ENCODE measurements around the gene SH3BP4.

SH3BP4 gene

DNA sequence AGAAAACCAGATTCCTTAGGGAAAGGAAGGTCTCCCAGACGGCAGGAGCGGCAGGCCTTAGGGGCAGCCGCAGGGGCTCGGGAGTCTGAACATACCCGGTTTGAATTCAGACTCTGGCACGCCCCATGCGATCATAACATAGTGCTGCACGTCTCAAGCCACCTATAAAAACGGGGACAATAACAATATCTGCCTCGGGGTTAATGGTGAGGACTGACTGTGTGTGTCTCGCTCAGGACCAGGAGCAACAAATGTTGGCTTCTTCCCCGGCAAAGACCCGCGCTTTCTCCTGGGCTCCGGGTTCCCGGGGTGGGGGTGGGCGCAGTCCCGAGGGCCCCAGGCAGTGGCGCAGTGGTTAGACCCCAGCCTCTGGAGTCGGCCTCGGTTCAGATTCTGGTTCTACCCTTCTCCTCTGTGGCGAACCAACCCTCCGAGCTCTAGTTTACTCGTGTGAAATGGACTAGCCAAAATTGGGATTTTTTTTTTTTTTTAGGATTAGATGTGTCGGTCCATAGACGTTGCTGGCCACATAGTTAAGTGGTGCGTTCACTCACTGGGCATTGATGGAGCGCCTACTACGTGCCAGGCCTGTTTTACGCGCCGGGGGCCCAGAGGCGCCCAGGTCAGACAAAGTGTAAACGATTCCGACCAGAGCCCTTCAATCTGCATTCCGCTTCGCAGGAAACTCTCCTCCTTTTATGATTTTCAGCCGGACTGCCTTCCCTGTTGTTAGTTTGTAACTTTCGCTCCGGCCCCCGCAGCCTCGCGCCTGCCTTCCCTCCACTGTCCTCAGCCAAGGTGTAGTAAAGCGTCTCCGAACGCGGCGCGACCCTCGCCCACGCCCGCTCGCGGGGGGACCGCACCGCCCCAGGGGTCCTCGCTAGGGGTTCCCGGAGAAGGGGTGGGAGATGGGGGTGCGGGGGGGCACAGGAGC lies 820 bp upstream of the SH3BP4 start:
- Histone ChIP-seq H3K79me2 (ENCODE audit: low read length) (no peaks in the 10 kb centered on the region), H4K20me1 (ENCODE audit: insufficient read depth, low read length) (no peaks in the 10 kb centered on the region), H3K9me3 (ENCODE audit: insufficient read depth, low read length) (no peaks in the 10 kb centered on the region), H3K4me3 (ENCODE audit: low read length) (no peak overlapping the region), H3K27me3 (ENCODE audit: low read depth, low read length) (no peaks in the 10 kb centered on the region), H3K36me3 (replicated peaks; ENCODE audit: low read depth, low read length) (no peaks in the 10 kb centered on the region), H3K9ac (ENCODE audit: low read length) (no peak overlapping the region), H3K4me1 (ENCODE audit: low read length) (no peaks in the 10 kb centered on the region), H2AFZ (ENCODE audit: low read depth, low read length) (no peak overlapping the region), H3K27ac (ENCODE audit: low read length) (no peak overlapping the region), H3K4me2 (ENCODE audit: low read length) (no peak overlapping the region)
- TF ChIP-seq, protein P1, sequence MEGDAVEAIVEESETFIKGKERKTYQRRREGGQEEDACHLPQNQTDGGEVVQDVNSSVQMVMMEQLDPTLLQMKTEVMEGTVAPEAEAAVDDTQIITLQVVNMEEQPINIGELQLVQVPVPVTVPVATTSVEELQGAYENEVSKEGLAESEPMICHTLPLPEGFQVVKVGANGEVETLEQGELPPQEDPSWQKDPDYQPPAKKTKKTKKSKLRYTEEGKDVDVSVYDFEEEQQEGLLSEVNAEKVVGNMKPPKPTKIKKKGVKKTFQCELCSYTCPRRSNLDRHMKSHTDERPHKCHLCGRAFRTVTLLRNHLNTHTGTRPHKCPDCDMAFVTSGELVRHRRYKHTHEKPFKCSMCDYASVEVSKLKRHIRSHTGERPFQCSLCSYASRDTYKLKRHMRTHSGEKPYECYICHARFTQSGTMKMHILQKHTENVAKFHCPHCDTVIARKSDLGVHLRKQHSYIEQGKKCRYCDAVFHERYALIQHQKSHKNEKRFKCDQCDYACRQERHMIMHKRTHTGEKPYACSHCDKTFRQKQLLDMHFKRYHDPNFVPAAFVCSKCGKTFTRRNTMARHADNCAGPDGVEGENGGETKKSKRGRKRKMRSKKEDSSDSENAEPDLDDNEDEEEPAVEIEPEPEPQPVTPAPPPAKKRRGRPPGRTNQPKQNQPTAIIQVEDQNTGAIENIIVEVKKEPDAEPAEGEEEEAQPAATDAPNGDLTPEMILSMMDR (IDR thresholded peaks at IDR 0.05; ENCODE audit: low read depth, low read length) = no peak
- no peak for TF ChIP-seq EZH2phosphoT487 (IDR thresholded peaks at IDR 0.05; ENCODE audit: low read depth)

DNA sequence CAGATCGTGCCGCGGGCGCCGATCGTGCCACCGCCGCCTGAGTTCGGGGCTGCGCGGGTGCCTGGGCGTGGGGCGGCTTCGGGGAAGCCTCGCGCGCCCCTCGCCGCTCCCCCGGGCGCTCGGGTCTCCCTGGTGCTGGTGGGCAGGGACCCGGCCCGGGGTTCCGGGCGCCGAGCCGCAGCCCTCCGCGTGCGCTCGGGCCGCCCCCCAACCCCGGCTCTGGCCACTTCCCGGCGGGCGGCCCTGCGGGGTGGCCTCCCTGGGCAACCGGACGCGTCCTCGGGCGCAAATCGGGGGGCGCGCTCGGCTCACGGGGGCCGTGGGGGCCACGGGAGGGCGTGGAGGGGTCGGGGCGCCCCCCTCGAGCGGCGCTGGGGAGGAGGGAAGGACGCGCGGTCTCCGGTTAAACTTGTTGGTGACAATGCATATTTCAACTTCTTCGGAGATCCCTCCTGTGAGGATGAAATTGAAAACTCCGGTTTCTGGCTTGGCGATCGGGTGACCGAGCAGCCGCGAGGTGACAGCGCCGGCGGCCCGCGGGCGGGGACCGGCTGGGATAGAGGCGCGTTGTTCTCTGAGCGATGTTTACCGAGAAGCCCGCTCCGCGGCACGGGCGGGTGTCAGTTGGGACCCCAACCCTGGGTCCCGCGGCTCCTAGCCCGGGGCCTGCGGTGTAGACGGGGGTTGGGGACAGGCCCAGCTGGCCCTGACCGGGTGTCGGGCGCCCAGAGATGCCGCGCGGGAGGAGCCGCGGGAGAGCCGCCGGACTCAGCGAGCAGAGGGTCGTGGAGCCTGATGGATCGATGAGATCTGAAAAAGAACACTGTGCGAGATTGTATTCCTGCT lies 676 bp downstream of the SH3BP4 start:
- no peak overlapping the region for H2AFZ ChIP-seq (ENCODE audit: low read depth, low read length)
- H3K4me3 ChIP-seq (ENCODE audit: low read length) = no peak overlapping the region
- H3K27ac ChIP-seq (ENCODE audit: low read length) = no peak overlapping the region
- no peak overlapping the region for H3K9ac ChIP-seq (ENCODE audit: low read length)
- H3K36me3 ChIP-seq (replicated peaks; ENCODE audit: low read depth, low read length) = no peaks in the 10 kb centered on the region
- no peak for TF ChIP-seq EZH2phosphoT487 (IDR thresholded peaks at IDR 0.05; ENCODE audit: low read depth)
- TF ChIP-seq, protein P1 (IDR thresholded peaks at IDR 0.05; ENCODE audit: low read depth, low read length) = no peak
- no peak overlapping the region for H3K4me2 ChIP-seq (ENCODE audit: low read length)
- H3K79me2 ChIP-seq (ENCODE audit: low read length) = no peaks in the 10 kb centered on the region
- H3K9me3 ChIP-seq (ENCODE audit: insufficient read depth, low read length) = no peaks in the 10 kb centered on the region
- no peaks in the 10 kb centered on the region for H3K27me3 ChIP-seq (ENCODE audit: low read depth, low read length)
- H3K4me1 ChIP-seq (ENCODE audit: low read length) = no peaks in the 10 kb centered on the region
- no peaks in the 10 kb centered on the region for H4K20me1 ChIP-seq (ENCODE audit: insufficient read depth, low read length)

DNA sequence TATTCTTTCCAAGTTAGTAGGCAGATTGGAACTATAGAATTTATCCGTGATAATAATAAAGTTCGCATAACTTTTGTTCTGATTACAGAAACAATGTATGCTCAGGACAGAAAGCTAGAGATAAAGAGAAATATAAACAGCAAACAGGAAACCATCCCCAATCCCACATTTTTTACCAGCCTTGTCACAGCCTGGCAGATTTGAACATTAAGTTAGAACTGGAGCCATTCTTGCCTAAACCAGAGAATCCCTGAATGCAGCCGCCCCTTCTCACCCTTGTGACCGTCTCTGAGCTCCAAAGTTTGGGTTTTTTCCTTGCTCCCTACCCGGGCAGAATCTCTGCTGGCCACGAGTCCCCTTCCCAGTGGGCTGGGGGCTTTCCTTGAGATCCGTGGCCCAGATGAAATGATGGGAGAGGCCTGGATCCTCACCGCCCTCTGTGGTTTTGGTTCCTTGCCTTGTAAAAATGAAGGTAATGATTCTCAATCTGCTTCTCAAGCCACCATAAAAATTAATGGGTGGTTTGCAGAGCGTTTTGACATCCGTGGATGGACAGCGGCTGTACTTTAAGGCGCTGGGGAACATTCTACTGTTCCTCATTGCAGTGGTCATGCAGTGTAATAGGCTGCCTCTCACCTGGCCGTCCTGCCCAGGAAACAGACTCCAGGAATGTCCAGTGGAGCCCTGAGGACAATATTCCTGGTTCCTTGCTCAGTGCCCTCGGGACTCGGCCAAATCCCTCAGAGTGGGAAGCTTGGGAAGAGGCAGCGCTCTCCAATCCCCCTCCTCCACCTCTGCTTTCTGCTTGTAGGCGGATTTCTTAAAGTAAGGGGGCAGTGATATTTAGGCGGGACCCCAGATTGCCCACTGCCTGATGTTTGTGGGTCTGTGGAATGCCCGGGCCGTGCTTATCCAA lies 1.6 kb downstream of the SH3BP4 start:
- H3K9ac ChIP-seq (ENCODE audit: low read length) = no peak overlapping the region
- no peak overlapping the region for H3K4me3 ChIP-seq (ENCODE audit: low read length)

More for the DNA sequence above, 1.6 kb downstream of the SH3BP4 start:
- Histone ChIP-seq H3K27ac (ENCODE audit: low read length) (no peak overlapping the region), H3K4me1 (ENCODE audit: low read length) (no peaks in the 10 kb centered on the region), H3K4me2 (ENCODE audit: low read length) (no peak overlapping the region), H4K20me1 (ENCODE audit: insufficient read depth, low read length) (no peaks in the 10 kb centered on the region), H2AFZ (ENCODE audit: low read depth, low read length) (no peak overlapping the region), H3K9me3 (ENCODE audit: insufficient read depth, low read length) (no peaks in the 10 kb centered on the region), H3K79me2 (ENCODE audit: low read length) (no peaks in the 10 kb centered on the region), H3K36me3 (replicated peaks; ENCODE audit: low read depth, low read length) (no peaks in the 10 kb centered on the region), H3K27me3 (ENCODE audit: low read depth, low read length) (no peaks in the 10 kb centered on the region)
- TF ChIP-seq, protein P1 (IDR thresholded peaks at IDR 0.05; ENCODE audit: low read depth, low read length) = no peak
- no peak for TF ChIP-seq EZH2phosphoT487 (IDR thresholded peaks at IDR 0.05; ENCODE audit: low read depth)
